OCI-LY1 (cell line): ENCODE measurements around the gene XRN1.

ENCODE experiments used
- CTCF ChIP-seq: fragments of 200-600 bp; sonication (generic), shearing (Covaris generic); IDR thresholded peaks from 2 replicates; pipeline ENCODE4 v1.5.1; 2017; ENCODE audit warnings: mild to moderate bottlenecking, antibody characterized with exemption, low read length, moderate library complexity, mixed read lengths
- EZH2 ChIP-seq: fragments of 200-600 bp; sonication (generic), shearing (Covaris generic); IDR thresholded peaks from 2 replicates; pipeline ENCODE4 v1.8.0; 2017; ENCODE audit warnings: borderline replicate concordance, mixed run types, mild to moderate bottlenecking, antibody characterized with exemption, low read length, moderate library complexity, mixed read lengths

DNA sequence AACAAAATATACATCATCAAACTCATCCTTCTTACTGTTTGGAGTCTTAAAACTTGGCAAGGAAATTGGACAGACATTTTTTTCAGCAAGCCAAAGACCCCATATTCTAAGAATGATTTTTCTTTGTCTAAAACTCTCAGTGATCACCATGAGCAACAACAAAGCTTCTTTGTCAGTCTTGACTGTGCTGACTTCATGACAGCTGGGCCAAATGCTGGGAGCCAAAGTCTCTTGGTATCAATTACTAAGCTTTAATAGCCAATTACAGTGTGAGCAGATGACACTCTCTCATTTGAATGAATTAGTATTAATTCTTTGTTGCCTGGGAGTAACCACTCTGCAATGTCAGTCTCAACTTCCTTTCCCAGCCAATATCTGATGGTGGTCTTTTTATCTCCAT, 174.3 kb downstream of the XRN1 start:
- TF ChIP-seq CTCF (no peak), EZH2 (no peak)
